GM21360 (cell line): Measurements from ENCODE around the gene TJP1.
"Not testable (repeated sequence)": the region's sequence is repeated elsewhere in the genome, so short reads cannot be mapped to it uniquely, and the experiment has no call there.

Experiments
- ATAC-seq: cut with Tn5 transposase; IDR thresholded peaks from one replicate; pipeline ENCODE4 v1.9.1; 2021; ENCODE audit warnings: mild to moderate bottlenecking, moderate library complexity; ENCODE audit not compliant: unreplicated experiment

Gene TJP1

GRCh38 chr15:29708519-29708918 lies 113.7 kb downstream of the TJP1 start:
- no peak for ATAC-seq

GRCh38 chr15:29704950-29705597 lies 117.2 kb downstream of the TJP1 start:
- no peak for ATAC-seq

GRCh38 chr15:29701151-29701550 lies 121.1 kb downstream of the TJP1 start:
- ATAC-seq, result no peak

- ATAC-seq, result no peak
These were observed 122.0 kb downstream of the TJP1 start for GRCh38 chr15:29700296-29700695.

GRCh38 chr15:29699791-29700190 lies 122.5 kb downstream of the TJP1 start:
- no peak for ATAC-seq

GRCh38 chr15:29698030-29698701 lies 124.1 kb downstream of the TJP1 start:
- no peak for ATAC-seq

- ATAC-seq, result no peak
These were observed 125.1 kb downstream of the TJP1 start for GRCh38 chr15:29696950-29697738.

GRCh38 chr15:29696506-29696905 lies 125.8 kb downstream of the TJP1 start:
- ATAC-seq, result not testable (repeated sequence)

GRCh38 chr15:29695489-29696167 lies 126.6 kb downstream of the TJP1 start:
- no peak for ATAC-seq

GRCh38 chr15:29693225-29693624 lies 129.0 kb downstream of the TJP1 start:
- no peak for ATAC-seq

GRCh38 chr15:29692527-29692926 lies 129.7 kb downstream of the TJP1 start:
- ATAC-seq, result no peak

GRCh38 chr15:29690765-29691475 lies 131.3 kb downstream of the TJP1 start:
- ATAC-seq, result no peak

GRCh38 chr15:29689287-29689986 lies 132.8 kb downstream of the TJP1 start:
- no peak for ATAC-seq

GRCh38 chr15:29688506-29689286 lies 133.6 kb downstream of the TJP1 start:
- no peak for ATAC-seq

- ATAC-seq, result no peak
These were observed 134.2 kb downstream of the TJP1 start for GRCh38 chr15:29687939-29688505.

- ATAC-seq, result no peak
These were observed 135.0 kb downstream of the TJP1 start for GRCh38 chr15:29687204-29687815.

- ATAC-seq, result no peak
These were observed 135.6 kb downstream of the TJP1 start for GRCh38 chr15:29686445-29687203.

- ATAC-seq, result no peak
These were observed 136.2 kb downstream of the TJP1 start for GRCh38 chr15:29686079-29686425.
